NCI-H2171 treated with DMSO at 0.1 percent for 48 hours (cell line): ENCODE results near the gene RHOT2.
"Not testable (repeated sequence)": the region's sequence is repeated elsewhere in the genome, so short reads cannot be mapped to it uniquely, and the experiment has no call there.

ENCODE experiments used
- DNase-seq: peaks from one replicate; lab custom pipeline; 2025; lab: John Stamatoyannopoulos, UW

RHOT2 gene

GRCh38 chr16:681746-682427 lies 14.0 kb downstream of the RHOT2 start:
- no peak for DNase-seq

- no peak for DNase-seq
Measured at GRCh38 chr16:682493-683395, 14.8 kb downstream of the RHOT2 start.

- DNase-seq = no peak
Measured at GRCh38 chr16:683396-684070, 15.6 kb downstream of the RHOT2 start.

- DNase-seq = peak; percentile 93
Measured at GRCh38 chr16:684071-684794, 16.3 kb downstream of the RHOT2 start, which contains the start of gene JMJD8. Gene JMJD8 (minus strand): TSS chr16:684334. CDS start chr16:684319, 15 bp downstream.

- DNase-seq = peak; percentile 87
Measured at GRCh38 chr16:684961-685696, 17.2 kb downstream of the RHOT2 start.

GRCh38 chr16:685967-686366 lies 18.0 kb downstream of the RHOT2 start:
- no peak for DNase-seq

- DNase-seq = no peak
Measured at GRCh38 chr16:686459-687260, 18.7 kb downstream of the RHOT2 start.

GRCh38 chr16:687499-687898 lies 19.6 kb downstream of the RHOT2 start:
- DNase-seq = no peak

GRCh38 chr16:689175-689897 lies 21.4 kb downstream of the RHOT2 start:
- no peak for DNase-seq

- not testable (repeated sequence) for DNase-seq
Measured at GRCh38 chr16:691242-691641, 23.3 kb downstream of the RHOT2 start.

- no peak for DNase-seq
Measured at GRCh38 chr16:692356-693108, 24.6 kb downstream of the RHOT2 start.

GRCh38 chr16:693364-693763 lies 25.4 kb downstream of the RHOT2 start:
- DNase-seq = no peak

- no peak for DNase-seq
Measured at GRCh38 chr16:693766-694165, 25.8 kb downstream of the RHOT2 start.

- DNase-seq = no peak
Measured at GRCh38 chr16:694187-694862, 26.4 kb downstream of the RHOT2 start.

- DNase-seq = no peak
Measured at GRCh38 chr16:694863-695354, 27.0 kb downstream of the RHOT2 start.

GRCh38 chr16:695355-696089 lies 27.6 kb downstream of the RHOT2 start:
- peak; percentile 97 for DNase-seq

- no peak for DNase-seq
Measured at GRCh38 chr16:698911-699671, 31.2 kb downstream of the RHOT2 start.
